GM11168 (cell line): Measurements from ENCODE around the gene TTC28.

ENCODE experiments used
- in situ Hi-C: fragments of 300-500 bp; cut with MboI; formaldehyde crosslinking; loops from one replicate; pipeline ENCODE4 v1.12.0; 2022; ENCODE audit warnings: low sequenced_read_pairs; ENCODE audit not compliant: unreplicated experiment

Gene TTC28

GRCh38 chr22:28137036-28137435, 542.6 kb downstream of the TTC28 start:
- in situ Hi-C loops, result no loop called here

DNA sequence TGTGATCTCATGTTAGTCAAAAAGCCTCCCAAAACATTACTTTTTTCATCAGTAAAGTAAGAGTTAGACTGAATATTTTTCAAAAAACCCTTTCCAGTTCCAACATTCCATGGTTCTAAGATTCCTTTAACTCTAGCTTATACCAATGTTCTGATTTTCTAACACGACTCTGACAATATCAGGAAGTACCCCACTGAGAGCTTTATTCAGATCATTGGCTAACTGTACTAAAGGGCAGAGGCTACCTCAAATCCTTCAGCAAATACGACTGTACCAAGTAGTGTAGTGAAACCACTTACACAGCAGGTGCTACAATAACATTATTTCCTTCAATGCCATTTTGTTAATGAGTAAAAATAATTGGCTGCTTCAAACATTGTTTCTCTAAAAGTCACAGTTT, 547.2 kb downstream of the TTC28 start:
- in situ Hi-C loops, result no loop called here

DNA sequence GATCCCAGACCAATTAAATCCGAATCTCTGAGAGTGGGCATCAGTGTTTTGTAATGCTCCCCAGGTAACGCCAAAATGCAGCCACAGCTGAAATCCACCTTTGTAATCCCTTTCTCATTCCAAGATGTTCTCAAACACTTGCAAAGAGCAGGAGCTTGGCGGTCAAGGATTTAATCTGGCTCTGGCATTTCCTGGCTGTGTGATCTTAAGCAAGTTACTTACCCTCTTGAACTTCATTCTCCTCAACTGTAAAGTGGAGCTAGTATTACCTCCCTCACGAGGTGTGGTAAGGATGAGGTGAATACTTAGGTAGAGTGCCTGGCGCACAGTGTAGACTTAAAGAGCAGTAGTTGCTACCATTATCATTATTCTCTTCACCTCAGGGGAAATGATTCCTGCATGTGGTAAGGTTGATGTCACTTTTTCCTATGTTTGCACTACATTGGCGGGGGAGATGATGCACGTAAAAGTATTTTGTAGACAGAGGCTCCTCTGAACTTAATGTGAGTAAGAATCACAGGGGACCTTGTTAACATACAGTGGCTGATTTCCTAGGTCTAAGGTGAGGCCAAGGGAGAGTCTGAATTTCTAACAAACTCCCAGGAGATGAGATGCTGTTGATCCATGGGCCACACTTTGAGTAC, 550.2 kb downstream of the TTC28 start:
- in situ Hi-C loops, result no loop called here

DNA sequence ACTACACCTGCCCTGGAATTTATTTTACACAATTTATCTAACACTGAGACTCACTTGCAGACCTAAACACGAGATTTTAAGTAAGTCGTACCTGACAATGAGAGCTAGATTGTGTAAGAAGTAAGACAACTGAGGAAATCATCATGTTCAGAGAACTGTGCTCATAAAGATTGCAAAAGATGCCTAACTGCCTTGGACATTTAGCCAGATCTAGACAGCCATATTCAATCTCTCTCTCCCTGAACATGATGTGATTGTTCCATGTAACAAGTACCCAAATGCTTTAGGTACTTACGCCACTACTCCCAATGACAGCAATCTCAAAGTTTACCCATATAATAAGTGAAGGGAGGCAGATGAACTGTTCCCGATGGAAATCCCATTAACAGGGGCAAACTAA, 550.8 kb downstream of the TTC28 start:
- in situ Hi-C loops, result no loop called here

GRCh38 chr22:28125799-28126198, 553.8 kb downstream of the TTC28 start:
- in situ Hi-C loops, result no loop called here

DNA sequence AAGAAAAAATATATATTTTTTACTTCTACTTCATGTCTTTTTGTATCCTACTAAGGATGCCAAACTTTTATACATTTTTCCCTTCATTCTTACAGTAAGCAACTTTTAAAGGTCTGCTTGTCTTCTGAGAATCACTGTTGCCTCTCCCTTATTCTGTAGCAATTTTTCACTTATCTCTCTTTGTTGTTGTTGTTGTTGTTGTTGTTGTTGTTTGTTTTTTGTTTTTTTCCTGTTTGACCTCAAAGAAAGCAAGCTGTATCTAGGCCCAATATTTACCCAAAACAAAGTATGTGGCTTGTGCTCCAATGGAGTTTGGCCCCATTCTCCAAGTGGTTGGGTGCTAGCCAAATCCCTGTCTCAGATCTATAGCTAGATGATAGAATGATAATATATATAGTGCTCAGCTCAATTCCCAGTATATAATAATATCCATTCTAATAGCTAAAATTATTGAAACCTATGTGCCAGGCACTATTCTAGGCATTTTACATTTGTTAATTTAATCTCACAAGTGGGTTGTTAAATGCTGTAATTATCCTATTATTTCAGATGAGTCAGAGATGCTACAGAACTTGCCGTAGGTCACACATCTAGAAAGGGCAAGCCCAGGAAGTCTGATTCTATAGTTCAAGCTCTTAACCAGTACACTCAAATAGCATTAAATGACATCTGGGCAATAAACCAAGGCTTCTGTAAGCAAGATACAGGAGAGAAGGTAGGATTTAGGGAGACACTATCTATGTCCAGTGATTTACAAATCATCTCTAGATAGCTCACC, 555.5 kb downstream of the TTC28 start:
- in situ Hi-C loops, result no loop called here

DNA sequence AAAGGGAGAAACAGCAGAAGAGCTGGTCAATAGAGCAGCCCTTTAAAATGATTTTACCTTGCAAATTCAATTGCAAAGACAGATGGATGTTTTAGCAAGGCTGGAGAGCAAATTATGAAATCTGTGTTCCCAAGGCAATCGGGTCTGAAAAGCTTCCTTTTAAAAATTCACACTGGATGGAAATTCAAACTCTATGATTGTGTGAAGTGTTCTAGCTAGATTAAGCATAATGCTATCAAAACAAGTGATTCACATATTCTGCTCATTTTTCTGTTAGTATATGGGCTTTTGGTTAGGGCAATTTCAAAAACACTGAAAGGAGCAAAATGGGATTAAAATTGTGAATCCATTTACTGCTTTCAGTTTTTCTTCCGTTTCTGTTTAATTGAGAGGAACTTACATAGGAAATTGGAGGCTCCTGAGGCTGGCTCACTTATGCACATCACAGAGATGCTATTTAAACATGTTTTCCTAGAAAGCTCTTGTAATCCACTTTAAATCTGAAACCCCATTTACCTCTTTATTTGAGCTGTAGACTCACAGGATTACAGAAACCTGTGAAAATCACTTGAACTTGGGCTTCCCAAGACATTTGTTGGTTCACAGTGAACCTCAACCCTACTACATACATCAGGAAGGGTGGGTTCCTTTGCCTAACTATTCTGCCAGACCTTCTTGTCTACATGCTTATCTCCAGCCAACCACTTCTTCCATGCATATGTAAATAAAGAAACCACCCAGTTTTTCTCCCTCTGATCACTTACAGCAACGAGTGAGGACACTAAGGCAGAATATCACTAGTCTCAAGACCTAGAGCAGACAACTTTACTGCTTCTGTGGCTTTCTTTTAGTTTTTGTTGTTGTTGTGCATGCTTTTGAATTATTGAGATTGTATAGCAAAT, 558.7 kb downstream of the TTC28 start:
- in situ Hi-C loops, result no loop called here

GRCh38 chr22:28118957-28119631, 560.5 kb downstream of the TTC28 start:
- in situ Hi-C loops, result no loop called here

- in situ Hi-C loops, result no loop called here
Measured at GRCh38 chr22:28116219-28116673, 563.4 kb downstream of the TTC28 start.

- in situ Hi-C loops, result no loop called here
Measured at GRCh38 chr22:28115426-28115825, 564.2 kb downstream of the TTC28 start.

DNA sequence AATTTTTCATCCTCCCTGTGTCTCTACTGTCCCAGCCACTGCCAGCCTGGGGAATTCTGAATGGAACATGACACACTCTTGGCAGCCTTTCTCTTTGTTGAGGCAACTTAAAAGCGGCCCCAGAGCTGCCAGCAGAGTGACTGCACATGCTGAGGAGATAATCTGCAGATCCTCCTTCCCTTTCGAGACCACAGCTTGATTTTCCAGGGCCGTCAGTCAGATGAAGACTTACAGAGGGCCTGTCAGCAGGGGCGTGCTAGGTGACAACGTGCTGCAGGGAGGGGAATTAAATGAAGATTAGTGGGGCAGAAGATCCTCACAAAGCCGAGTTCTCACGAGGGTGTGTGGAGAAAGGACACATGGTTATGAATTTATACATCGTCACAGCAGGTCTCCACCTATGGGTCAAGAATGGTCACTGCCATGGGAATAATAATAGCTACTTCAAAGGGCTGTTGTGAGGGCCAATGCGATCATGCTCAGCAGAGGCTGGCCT, 567.0 kb downstream of the TTC28 start:
- in situ Hi-C loops, result no loop called here

GRCh38 chr22:28112190-28112544, 567.5 kb downstream of the TTC28 start:
- in situ Hi-C loops, result no loop called here

DNA sequence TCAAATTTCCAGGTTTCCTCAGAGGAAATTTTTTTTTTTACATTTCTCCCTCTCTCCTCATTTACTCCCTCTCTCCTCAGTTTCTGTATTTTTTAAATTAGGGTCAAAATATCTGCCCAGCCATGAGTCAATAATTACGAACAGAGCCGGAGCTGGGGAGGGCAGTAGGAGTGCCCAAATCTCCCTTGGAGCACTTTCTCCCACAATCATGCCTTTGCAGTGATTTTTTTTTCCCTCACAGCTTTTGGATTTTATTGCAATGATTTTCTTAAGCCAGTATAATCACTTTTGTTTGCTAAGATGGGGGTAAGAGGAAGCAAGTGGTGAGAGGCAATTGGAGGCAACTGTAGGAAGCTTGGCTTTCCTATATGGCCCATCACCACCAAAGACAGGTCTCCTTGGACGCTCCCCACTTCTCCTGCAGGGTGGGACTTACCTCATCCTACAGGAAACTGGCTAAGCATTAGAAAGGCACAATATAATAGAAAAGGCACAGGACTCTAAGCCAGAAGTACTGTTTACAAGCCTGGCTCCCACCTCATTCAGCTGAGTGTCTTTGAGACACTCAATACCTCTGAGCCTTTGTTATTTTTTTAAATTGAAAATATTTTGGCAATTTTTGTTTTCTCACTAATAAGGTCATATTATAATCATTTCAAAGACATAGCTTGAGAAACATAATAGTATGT, 568.0 kb downstream of the TTC28 start:
- in situ Hi-C loops, result no loop called here

- in situ Hi-C loops, result no loop called here
Measured at GRCh38 chr22:28108851-28109250, 570.8 kb downstream of the TTC28 start.

DNA sequence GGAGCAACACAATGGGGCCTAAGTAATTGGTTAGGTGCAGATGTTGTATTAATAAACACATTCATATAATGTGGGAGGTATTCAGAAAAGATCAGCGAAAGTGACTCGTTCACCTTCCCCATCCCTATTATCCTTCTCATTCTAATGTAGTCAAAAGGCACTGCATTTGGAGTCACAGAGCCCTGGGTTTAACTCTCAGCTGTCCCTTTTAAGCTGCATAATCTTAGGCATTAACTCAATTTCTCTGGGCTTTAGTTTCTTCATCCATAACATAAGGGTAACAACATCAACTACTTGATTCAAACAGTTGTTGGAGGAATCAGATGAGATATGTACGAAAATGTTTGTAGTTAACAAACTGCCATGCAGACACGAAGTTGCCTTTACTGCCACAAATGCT, 573.0 kb downstream of the TTC28 start:
- in situ Hi-C loops, result no loop called here

DNA sequence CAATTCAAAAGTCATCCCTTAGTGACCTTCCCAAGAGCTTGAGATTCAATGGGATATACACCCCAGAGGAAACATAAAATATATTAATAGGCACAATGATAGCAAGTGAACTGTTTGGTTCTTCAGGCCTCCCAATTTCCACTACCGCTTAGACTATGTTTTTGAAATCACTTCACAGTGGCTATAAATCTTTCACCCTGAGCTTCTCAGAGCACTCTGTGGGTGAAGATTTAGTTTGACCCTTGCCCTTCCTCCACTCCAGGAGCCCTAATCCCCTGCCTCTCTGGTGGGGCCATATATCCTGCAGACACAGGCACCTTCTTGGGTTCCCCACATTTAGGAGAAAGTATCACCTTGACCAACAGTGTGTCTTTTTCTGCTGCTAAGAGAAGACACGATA, 573.7 kb downstream of the TTC28 start:
- in situ Hi-C loops, result no loop called here

DNA sequence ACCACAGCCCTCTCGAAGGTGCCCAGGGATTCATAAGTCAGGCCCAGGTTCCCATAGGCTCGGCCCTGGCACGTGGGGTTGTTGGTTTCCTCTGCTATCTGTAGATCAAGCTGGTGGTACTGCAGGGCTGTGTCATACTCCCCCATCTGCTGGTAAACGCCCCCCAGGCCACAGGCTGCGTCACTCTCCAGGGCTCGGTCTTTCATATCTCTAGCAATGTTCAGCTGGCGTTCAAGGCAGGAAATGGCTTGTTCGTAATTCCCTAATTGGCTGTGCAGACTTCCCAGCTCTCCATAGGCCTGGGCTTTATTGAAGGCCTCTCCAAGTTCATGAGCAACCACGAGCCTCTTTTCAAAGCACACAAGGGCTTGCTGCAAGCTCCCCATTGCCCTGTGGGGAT, 574.2 kb downstream of the TTC28 start:
- in situ Hi-C loops, result no loop called here

GRCh38 chr22:28103596-28103995, 576.0 kb downstream of the TTC28 start:
- in situ Hi-C loops, result no loop called here

GRCh38 chr22:28102151-28102812, 577.4 kb downstream of the TTC28 start:
- in situ Hi-C loops, result no loop called here
